GM18861 (cell line): ENCODE measurements around the gene MRPL19.

ENCODE experiments used
- ATAC-seq: cut with Tn5 transposase; IDR thresholded peaks from one replicate; pipeline ENCODE4 v1.9.1; 2021; ENCODE audit not compliant: unreplicated experiment

Gene MRPL19

DNA sequence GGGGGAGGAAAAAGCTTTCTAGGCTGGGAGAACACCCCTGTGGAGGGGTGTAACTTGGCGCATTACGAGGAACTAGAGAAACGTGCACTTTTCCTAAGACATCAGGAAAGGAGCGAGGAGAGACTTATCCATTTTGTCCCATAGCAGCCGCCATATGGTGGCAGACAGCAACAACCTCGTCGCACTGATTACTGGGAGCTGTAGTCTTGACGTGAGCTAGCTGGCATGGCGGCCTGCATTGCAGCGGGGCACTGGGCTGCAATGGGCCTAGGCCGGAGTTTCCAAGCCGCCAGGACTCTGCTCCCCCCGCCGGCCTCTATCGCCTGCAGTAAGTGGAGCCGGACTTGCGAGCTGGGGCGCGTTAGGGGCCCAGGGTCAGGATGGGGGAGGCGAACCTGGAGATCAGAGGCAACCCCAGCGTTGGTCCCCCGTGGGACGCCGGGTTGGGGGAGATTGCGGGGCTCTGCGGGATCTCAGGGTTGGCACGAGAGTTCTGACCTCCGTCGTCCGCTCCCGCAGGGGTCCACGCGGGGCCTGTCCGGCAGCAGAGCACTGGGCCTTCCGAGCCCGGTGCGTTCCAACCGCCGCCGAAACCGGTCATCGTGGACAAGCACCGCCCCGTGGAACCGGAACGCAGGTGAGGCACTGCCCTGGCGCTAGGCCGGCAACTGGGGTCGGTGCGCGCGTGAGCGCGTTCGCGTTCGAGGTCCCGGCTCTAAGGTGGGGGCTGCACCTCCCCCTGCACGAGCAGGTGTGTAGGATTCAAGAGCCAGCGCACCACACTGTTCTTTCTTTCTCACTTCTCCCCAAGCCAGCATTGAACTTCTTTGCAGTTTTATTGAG, at the start of gene MRPL19:
TSS of gene MRPL19 (plus strand) at position 201 of the 843 bp plus-strand sequence. CDS start at position 226, 25 bp downstream.
- ATAC-seq, result peak; percentile 94

DNA sequence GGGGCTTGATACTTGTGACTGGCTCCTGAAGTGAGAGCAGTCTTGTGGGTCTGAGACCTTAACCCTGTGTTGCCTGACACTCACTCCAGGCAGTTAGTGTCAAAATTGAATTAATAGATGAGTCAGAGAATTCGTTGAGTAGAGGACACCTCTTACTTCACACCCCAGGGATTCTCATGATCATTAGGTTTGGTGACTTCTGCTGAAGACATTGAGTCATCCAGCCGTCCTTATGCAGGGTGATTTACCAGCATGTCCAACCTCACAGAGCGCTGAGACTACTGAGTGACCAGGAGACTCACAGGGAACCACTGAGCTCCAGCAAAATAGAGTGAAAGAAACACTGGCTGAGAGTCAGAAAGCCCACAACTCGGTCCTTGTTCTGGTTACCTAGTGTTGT, 49.8 kb upstream of the MRPL19 start:
- ATAC-seq, result no peak

DNA sequence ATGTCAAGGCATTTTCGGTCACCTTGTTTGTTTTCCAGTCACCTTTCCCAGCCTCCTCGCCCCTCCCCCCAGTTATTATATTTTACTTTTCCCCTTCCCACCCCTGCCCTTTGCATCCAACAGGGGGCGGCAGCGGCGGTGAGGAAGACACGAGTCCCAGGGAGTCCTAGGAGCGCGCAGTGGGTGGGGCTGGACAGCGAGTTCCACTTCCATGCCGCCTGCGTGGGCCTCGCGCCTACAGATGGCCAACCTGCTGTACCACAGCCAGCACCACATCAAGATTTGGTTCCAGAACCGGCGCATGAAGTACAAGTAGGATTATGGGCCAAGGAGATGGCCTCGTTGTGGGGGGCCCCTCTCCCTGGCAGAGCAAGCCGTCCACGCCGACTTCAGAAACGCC, 48.6 kb upstream of the MRPL19 start:
- no peak for ATAC-seq

DNA sequence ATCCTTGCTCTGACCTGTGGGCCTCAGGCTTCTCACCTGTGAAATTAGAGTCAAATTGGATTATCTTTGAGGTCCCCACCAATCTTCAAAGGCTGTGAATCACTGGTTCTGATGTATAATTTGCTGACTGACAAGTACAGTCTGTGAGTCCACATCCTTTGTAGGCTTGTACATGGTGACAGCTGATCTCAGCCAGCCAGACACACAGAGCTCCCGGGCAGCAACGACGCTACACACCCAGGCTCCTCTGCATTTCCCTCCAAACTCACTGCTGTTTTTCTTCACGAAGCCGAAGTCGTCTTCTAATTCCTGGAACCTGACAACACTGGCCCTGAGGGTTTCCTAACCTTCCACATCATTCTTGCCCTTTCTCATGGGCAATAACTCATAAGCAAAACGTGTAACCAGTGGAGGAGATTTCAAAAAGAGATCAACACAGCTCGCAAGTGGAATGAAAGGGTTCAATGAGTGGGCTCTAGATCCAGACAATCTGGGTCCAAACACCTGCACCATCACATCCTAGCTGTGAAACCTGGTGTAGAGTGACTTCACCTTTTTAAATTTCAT, 47.9 kb upstream of the MRPL19 start:
- ATAC-seq, result no peak

DNA sequence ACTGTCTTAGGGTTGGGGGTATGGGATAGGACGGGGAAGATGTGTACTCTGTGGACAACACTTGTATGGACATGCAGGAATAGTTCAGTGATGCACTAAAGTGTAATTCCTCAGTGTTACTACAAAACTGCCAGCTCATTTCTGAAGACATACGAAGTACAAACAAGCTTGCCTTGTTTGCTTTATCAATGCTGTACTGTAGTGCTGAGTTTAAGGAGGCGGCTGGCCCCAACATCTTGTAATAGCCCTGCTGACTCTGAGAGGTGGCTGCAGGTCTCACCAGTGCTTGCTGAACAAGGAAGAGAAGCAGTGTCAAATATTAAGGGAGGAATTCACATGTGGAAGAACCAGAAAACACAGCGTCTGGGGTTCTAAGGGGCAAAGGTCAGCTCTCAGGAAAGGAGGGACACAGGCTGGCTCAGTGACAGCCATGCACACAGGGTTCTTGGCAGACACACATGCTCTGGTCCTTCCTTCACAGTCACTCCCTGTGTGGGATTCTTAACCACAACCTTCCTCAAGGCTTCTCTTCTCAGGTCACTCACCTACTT, 46.0 kb upstream of the MRPL19 start:
- ATAC-seq, result no peak

DNA sequence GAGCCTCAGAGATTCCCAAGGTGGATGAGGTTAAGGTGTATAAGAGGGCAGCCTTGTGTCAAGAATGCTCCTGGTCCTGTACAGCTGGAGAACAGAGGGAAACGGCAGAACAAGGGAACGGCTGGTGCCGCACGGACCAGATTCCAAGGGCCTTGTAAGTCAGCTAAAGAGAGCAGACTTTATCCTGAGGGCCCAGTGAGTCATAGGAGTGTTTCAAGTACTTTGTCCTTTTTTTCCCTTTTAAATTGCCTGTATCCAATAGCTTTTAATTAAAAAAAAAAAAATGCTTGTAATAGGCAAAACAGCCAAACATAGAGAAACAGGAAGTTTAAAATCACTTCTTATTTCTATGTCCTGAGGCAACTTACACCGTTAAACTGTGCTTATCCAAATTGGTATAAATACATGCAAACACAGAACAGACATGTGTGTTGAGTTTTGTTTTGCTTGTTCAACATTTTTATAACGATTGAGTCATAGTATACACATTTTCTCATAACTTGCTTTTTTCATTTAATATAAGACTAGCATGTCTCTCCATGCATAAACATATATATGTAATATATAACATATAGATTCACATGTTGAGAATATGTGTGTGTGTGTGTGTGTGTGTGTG, 43.8 kb upstream of the MRPL19 start:
- ATAC-seq, result no peak

DNA sequence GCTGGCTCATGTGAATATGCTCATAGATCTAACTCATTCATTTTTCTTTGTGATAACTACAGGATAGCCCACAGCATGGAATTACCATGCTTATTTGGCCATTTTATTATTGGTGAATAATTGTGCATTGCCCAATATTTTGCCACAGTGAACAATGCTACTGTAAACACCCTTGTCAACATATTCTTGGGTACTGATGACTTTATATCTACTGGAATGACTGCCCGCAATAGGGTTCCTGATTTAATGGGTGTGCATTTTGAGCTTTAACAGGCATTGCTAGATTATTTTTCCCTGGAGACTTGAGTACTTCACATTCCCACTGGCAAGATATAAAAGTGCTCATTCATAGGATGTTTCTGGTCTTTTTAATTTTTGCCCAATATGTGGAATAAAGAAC, 43.1 kb upstream of the MRPL19 start:
- ATAC-seq, result no peak

DNA sequence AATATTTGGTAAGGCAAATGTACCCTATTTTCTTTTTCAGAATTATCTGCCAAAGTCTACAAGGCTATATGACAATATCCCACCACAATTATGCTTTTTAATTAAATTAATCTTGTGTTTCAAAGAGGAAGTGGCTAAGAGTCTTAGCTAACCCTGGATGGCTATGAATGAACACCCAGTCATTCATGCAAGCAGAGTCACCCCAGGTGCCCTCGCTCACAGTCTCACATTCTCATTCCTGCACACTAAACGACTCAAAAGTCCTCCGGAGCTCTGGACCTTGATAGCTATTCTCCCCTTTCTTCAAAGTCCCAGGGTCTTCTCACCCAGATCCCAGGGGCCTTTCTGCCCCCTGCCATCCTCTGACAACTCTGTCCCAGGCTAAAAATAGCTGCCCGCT, 42.1 kb upstream of the MRPL19 start:
- no peak for ATAC-seq

DNA sequence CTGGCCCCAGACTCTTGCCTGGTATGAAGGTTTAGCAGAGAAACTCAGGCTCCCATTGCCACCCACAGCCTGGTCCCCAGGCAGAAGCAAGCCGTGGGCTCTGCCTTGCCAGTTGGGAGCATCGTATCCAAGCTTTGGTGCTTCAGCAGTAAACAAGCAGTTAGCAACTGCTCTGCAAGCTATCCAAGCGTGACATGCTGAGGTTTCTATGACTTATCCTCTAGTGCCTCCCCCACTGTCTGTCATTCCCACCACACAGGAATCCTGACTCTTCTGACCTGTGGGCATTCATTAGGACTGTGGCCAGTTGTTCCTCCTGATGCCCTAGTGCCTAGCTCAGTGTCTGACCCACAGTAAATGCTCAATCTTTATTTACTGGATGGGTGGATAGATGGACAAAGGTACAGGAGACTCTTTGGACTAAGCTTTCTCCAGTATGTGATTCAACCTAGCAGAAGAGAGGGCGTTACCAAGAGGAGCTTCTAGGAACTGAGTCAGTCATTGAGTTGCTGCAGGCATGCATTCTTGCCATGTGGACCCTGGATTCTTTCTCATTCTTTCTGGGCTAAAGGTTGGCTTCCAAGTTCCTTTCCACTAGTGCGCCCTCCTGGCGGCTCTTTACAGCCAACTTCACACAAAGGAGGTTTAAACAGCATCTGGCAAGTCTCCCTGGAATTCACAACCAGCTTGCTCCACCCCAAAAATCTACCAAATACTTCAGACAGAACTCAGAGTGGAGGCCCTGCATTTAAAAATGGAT, 40.6 kb upstream of the MRPL19 start:
- ATAC-seq, result no peak

DNA sequence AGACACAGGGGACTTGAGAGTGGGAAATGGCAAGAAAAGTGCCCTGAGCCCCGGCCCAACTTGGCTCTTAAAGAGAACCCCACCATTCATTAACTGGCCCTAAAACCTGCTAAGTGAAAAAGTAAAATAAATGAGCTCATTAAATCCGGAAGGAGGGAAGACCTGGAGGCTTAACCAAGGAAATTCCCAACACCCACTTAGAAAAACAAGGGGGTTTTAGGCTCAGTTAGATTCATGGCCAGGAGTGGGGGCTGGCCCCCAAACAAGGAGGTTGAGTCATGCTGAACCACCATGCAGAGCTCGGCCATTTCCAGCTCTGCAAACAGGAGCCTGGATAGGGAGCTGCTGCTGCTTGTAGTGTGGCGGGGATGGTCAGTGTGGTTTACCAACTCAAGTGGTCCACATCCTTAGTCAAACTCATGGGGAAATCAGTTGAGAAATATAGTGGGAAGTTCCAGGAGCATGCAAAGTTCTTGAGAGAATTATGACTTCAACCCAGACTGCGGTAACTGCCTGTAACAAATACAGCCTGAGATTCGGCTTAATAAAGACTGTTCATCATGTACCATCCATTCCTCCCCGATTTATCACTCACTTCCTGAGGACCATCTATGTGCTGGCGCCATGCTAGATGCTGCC, 39.7 kb upstream of the MRPL19 start:
- ATAC-seq, result no peak

DNA sequence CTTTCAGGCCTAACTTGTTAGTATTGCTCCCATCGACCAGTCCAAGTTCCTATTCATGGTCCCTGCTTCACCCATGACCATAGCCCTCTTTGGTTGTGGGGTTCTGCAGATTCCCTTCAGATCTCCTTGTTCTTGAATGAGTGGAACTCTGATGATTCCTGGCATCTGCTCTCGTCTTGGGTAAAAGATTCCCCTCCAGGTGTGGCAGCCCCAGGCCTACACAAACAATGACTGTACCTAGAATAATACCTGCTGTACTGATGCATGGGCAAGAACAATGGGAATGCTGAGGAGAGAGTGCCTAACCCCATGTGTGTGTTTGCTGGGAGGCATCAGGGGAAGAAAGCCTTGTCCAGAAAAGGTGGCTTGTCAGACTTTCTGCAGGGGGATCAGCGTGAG, 39.2 kb upstream of the MRPL19 start:
- no peak for ATAC-seq

DNA sequence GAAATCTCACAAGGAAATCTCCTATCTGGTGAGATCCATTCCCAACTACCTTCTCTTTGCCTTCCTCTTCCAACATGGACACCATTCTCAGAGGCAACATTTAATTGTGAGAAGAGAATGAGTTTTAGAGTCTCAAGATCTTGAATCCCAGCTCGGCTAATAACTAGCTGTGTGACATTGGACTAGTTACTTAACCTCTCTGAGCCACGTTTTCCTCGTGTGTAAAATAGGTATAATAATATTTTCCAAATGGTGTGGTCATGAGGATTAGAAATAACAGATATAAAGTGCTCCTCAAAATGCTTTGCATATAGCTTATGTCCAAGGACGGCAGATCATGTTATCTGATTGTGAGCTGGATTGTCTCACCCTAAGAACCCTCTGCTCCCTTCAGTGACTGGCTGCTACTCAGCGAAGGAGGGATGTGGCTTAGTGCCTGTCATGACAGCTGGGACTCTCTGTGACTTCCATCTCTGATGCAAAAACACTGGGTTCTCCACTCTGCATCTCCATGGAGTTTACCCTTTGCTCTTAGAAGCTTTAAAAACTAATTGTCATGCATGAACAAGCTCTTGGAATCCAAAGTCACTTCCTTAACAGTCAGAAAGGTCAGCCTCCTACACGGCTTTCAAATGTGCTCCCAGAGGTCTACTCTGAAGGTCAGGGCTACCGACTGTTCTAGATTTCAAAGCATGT, 38.4 kb upstream of the MRPL19 start:
- no peak for ATAC-seq

DNA sequence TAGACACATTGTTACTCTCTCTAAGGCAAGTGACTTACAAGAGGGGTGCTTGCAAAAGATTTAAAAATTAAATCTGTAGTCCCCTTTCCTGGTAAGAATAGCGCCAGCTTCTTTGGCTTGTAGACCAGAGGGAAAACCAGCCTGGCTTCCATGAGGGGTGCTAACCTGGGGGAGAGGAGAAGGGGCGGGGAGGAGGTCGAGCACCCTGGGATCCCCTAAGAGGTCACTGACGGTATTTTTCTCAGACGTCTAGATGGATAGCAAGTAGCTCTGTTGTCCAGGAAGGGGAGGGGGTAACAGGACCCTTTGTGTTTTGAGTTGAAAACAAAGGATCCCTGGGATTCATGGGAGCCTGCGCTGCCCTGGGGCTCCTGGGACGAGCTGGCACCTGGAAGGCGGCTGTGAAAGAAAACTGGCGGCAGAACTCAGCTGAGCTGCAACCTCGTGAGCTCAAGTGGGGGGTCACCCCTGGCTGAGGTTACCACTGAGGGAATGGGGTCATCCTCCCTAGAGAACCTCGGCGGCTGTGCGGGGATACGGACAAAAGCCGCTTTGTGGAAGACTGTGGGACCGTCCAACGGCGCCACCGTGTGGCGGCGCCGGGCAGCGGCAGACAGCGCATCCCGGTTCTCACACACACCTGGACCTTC, 37.8 kb upstream of the MRPL19 start:
- peak; percentile 82 for ATAC-seq

DNA sequence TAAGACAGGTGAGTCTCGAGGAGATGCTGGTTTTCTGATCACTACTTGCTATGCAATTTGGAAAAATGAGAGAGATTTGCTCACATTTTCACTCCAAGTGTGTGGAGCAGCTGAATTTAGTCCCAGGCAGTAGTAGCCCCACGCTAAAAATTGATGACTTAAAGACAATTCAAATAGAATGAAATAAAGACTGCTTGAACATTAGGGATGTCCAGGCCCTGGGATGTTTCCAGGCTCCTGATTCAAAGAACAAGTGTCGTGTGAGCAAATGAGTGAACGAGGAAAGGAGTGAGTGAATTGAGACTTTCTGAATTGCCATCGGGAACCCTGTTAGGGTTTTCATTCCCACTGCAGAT, 37.3 kb upstream of the MRPL19 start:
- no peak for ATAC-seq

DNA sequence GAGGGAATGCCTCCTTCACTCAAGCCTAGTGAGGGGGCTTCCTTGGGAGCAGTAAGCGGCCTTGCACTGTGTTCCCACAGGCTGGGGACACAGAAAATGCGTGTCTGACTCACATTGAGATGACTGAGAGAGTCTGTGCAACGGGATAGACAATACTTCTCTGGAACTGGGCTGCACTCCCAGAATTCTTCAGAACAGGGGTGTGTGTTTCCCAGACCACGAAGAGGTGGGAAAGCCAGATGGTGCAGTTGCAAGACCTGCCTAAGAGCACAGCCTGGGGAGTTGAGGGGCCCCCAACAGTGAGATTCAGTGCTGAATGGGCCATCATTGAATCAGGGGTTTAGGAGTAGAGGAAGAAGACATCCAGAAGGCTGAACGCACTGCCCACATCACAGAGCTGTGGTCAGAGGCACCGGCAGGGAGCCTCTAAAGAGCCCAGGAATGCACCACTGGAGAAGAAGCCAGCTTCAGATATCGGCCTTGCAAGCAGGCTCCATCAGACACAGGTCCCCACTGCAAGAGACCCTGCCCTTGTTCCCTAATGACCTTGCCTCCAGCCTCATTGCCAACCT, 36.6 kb upstream of the MRPL19 start:
- no peak for ATAC-seq

DNA sequence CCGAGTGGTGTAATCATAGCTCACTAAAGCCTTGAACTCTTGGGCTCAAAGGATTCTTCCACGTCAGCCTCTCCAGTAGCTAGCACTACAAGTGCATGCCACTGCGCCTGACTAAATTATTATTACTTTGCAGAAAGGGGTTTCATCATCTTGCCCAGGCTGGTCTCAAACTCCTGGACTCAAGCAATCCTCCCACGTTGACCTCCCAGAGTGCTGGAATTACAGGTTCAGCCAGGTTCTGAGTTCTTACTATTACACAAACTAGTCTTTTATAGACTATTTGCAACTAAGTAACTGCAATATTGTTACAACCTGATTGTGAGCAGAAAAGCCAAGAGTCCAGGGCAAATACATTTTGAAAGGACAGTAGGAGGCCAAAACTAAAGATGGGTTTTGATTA, 35.9 kb upstream of the MRPL19 start:
- ATAC-seq, result no peak

DNA sequence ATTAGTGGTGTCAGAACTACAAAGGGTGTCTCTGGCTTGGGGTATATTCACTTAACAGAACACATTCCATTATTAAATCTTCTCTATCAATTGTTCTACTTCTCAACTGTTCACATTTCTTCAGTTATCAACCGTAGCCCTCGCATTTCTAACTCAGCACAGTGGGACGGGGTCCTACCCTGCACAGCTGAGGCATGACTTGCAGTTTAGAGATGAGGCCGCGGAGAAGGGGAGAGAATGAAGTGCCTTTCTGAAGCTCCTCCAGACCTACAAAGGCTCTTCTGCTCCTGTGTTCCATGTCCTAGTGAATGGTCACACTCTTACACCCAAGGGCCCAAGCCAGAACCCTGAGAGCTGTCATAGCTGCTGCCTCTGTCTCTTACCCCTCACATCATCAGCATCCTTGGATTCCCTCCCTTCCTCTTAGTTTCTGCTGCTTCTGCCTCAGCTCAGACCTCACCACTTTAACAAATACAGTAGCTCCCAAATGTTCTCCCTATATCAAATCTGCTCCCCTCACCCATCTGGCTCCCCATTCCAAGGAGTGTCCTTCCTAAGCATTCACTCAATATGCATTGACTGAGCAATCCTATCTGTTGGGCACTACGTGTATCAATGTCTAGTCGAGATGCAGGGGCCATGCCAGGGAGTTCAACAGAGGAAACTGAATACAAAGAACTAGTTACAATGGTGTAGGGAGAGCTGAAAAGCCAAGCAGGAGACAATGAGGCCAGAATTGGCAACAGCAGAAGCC, 34.3 kb upstream of the MRPL19 start:
- no peak for ATAC-seq

DNA sequence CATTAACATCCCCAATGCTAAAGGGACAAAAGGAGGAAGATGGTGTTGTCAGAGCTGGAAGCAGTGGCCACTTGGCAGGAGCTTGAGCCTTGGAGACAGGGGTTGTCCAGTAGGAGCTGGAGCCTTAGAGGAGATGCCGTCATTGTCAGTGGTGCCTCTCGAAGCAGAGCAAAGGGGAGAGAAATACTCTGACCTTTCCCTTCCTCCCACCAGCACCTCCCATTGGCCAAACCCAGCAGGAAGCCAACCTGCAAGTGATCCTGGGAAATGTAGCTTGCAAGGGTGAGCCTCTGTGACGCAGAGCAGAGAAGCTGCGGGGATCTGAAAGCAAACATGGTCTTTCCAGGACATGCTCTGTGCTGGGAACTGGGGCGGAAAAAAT, 33.7 kb upstream of the MRPL19 start:
- ATAC-seq, result no peak

DNA sequence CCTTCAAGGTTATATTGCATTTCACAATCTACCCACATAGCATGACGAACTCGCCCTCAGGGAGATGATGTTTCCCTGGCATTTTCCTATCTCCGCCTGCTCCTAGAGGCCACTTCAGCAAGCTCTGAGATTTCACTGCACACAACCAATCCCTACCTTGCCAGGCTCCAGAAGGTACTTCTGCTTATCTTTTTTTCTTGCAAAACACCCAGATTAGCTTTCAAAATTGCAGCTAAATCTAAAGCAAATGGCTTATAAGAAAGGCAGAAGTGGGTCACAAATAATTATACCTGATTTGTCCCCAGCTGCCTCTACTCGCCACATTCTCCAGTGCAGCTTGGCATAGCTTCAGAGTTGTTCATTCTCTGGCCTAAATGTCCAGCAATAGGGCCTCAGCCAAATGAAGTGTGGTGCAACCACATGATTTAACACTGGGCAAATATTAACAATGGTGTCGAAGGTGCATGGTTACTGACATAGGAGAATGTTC, 32.4 kb upstream of the MRPL19 start:
- no peak for ATAC-seq
